H1 (cell line): ENCODE data around the gene LEKR1. TPM values are rescaled to one million over a fixed set of nuclear protein-coding genes. Genes with fewer than 3 reads are reported as not detected.

Experiments
- CTCF ChIA-PET: fragments of 300-600 bp; sonication (Branson Sonifier 250); formaldehyde crosslinking; loops from one replicate; lab custom pipeline; 2021; ENCODE audit not compliant: partially characterized antibody; lab: Charles Lee
- POLR2A ChIA-PET: fragments of 300-600 bp; sonication (Branson Sonifier 250); formaldehyde crosslinking; loops from one replicate; lab custom pipeline; 2021; ENCODE audit warnings: inconsistent platforms; ENCODE audit not compliant: partially characterized antibody; lab: Charles Lee
- DNase-seq, 2 experiments: peaks; one replicate each; pipeline versions ENCODE4 v3.0.0 to v3.0.0-alpha.2; 2010 to 2022; ENCODE audit warnings: low spot score in 2 of 2, low read depth in 1 of 2, mixed read lengths in 1 of 2
- FAIRE-seq: peaks from 2 replicates; lab custom pipeline; 2011; peaks lifted over from hg19 to GRCh38; lab: Jason Lieb, UNC
- H2AFZ ChIP-seq: 2 replicates; pipeline ENCODE4 v1.8.1; 2012; ENCODE audit warnings: low read length, inconsistent platforms
- H2AK5ac ChIP-seq: 2 replicates; pipeline ENCODE4 v1.6.1; 2013; ENCODE audit warnings: low read depth, low read length
- H2BK120ac ChIP-seq: replicated peaks from 2 replicates; pipeline ENCODE3; 2013; ENCODE audit warnings: low read depth, low read length, inconsistent platforms
- H2BK12ac ChIP-seq: 2 replicates; pipeline ENCODE4 v1.6.1; 2013; ENCODE audit warnings: low read depth, low read length
- H2BK15ac ChIP-seq: 2 replicates; pipeline ENCODE4 v1.6.1; 2013; ENCODE audit warnings: low read length
- H2BK20ac ChIP-seq: 2 replicates; pipeline ENCODE4 v1.6.1; 2013; ENCODE audit warnings: low read length
- H2BK5ac ChIP-seq: 2 replicates; pipeline ENCODE4 v1.6.1; 2013; ENCODE audit warnings: low read depth, low read length
- H3K14ac ChIP-seq: 2 replicates; pipeline ENCODE4 v1.6.1; 2013; ENCODE audit warnings: inconsistent platforms; ENCODE audit not compliant: insufficient read length
- H3K18ac ChIP-seq: 2 replicates; pipeline ENCODE4 v1.6.1; 2013; ENCODE audit warnings: low read length; ENCODE audit errors: extremely low read depth
- H3K23ac ChIP-seq: 2 replicates; pipeline ENCODE4 v1.6.1; 2013; ENCODE audit warnings: inconsistent platforms; ENCODE audit not compliant: insufficient read length
- H3K23me2 ChIP-seq: 2 replicates; pipeline ENCODE4 v1.6.1; 2013; ENCODE audit warnings: low read depth, low read length
- H3K27ac ChIP-seq: 2 replicates; pipeline ENCODE4 v1.6.1; 2011; ENCODE audit warnings: low read depth, low read length, inconsistent platforms
- H3K27me3 ChIP-seq, 4 experiments: replicated peaks in 1 of 4; 1 replicate in 1 of 4; 2 replicates in 3 of 4; pipeline versions ENCODE4 v1.6.1 to v1.8.1; 2011 to 2013; ENCODE audit warnings: low read length in 3 of 4, mild to moderate bottlenecking in 3 of 4, inconsistent platforms in 2 of 4, mixed read lengths in 2 of 4, moderate library complexity in 1 of 4; ENCODE audit not compliant: control insufficient read depth in 3 of 4, insufficient read depth in 3 of 4; ENCODE audit errors: extremely low read depth in 1 of 4
- H3K36me3 ChIP-seq, 4 experiments: 2 replicates each; pipeline versions ENCODE4 v1.6.1 to v1.8.1; 2011 to 2013; ENCODE audit warnings: mild to moderate bottlenecking in 4 of 4, low read length in 3 of 4, moderate library complexity in 2 of 4, control low read depth in 1 of 4, inconsistent platforms in 1 of 4; ENCODE audit not compliant: insufficient read depth in 4 of 4, control insufficient read depth in 2 of 4
- H3K4ac ChIP-seq: replicated peaks from 2 replicates; pipeline ENCODE3; 2013; ENCODE audit warnings: low read length, low read depth, mixed read lengths, inconsistent platforms; ENCODE audit not compliant: insufficient read length
- H3K4me1 ChIP-seq, 4 experiments: replicated peaks in 1 of 4; 1 replicate in 1 of 4; 2 replicates in 3 of 4; pipeline versions ENCODE4 v1.6.1 to v1.8.1; 2011 to 2013; ENCODE audit warnings: low read length in 3 of 4, inconsistent platforms in 2 of 4, mixed read lengths in 1 of 4; ENCODE audit not compliant: insufficient read depth in 4 of 4, control insufficient read depth in 3 of 4
- H3K4me2 ChIP-seq, 2 experiments: 2 replicates each; pipeline versions ENCODE4 v1.6.1 to v1.8.1; 2011 to 2013; ENCODE audit warnings: low read depth in 2 of 2, low read length in 2 of 2, control low read depth in 1 of 2, inconsistent platforms in 1 of 2, mild to moderate bottlenecking in 1 of 2; ENCODE audit not compliant: insufficient read depth in 1 of 2
- H3K4me3 ChIP-seq, 4 experiments: fragments of 200-600, 300-600 bp in 1 of 4; sonication (generic), shearing (Covaris generic), sonication (Bioruptor Twin) in 1 of 4; 2 replicates each; pipeline versions ENCODE4 v1.5.1 to v1.8.1; 2011 to 2016; ENCODE audit warnings: low read length in 4 of 4, low read depth in 3 of 4, control low read depth in 2 of 4, inconsistent platforms in 2 of 4, mild to moderate bottlenecking in 2 of 4, mixed read lengths in 1 of 4, moderate library complexity in 1 of 4; ENCODE audit not compliant: insufficient read depth in 2 of 4; ENCODE audit errors: extremely low read depth in 1 of 4
- H3K56ac ChIP-seq: replicated peaks from 2 replicates; pipeline ENCODE3; 2013; ENCODE audit warnings: low read depth, mild to moderate bottlenecking, mixed read lengths, low read length, inconsistent platforms; ENCODE audit not compliant: insufficient read length
- H3K79me1 ChIP-seq: 2 replicates; pipeline ENCODE4 v1.6.1; 2013; ENCODE audit warnings: low read depth, low read length, control low read depth
- H3K79me2 ChIP-seq, 2 experiments: 2 replicates each; pipeline versions ENCODE4 v1.6.1 to v1.8.1; 2012 to 2013; ENCODE audit warnings: low read length in 2 of 2, mild to moderate bottlenecking in 2 of 2, inconsistent platforms in 1 of 2; ENCODE audit not compliant: insufficient read depth in 2 of 2, control insufficient read depth in 1 of 2
- H3K9ac ChIP-seq, 4 experiments: replicated peaks in 1 of 4; 1 replicate in 1 of 4; 2 replicates in 3 of 4; pipeline versions ENCODE4 v1.6.1 to v1.8.1; 2011 to 2013; ENCODE audit warnings: low read depth in 3 of 4, low read length in 3 of 4, control low read depth in 2 of 4, mild to moderate bottlenecking in 2 of 4, moderate library complexity in 2 of 4, inconsistent platforms in 1 of 4; ENCODE audit errors: extremely low read depth in 1 of 4
- H3K9me3 ChIP-seq, 2 experiments: 2 replicates each; pipeline versions ENCODE4 v1.6.1 to v1.8.1; 2012 to 2013; ENCODE audit warnings: mild to moderate bottlenecking in 2 of 2, moderate library complexity in 2 of 2, control low read depth in 1 of 2, inconsistent platforms in 1 of 2, low read depth in 1 of 2, low read length in 1 of 2, mixed read lengths in 1 of 2; ENCODE audit not compliant: insufficient read depth in 2 of 2
- H4K20me1 ChIP-seq, 2 experiments: replicated peaks in 1 of 2; 2 replicates each; pipeline versions ENCODE3 to v1.8.1; 2011 to 2013; ENCODE audit warnings: inconsistent platforms in 2 of 2, low read length in 2 of 2, mild to moderate bottlenecking in 1 of 2; ENCODE audit not compliant: insufficient read depth in 2 of 2, control insufficient read depth in 1 of 2
- H4K5ac ChIP-seq: 2 replicates; pipeline ENCODE4 v1.6.1; 2013; ENCODE audit warnings: low read length, low read depth, mixed read lengths, inconsistent platforms; ENCODE audit not compliant: insufficient read length
- H4K8ac ChIP-seq: 2 replicates; pipeline ENCODE4 v1.8.0; 2013; ENCODE audit warnings: mild to moderate bottlenecking, moderate library complexity, low read length, inconsistent platforms; ENCODE audit not compliant: insufficient read depth; ENCODE audit errors: extremely low read depth
- H4K91ac ChIP-seq: replicated peaks from 2 replicates; pipeline ENCODE3; 2013; ENCODE audit warnings: low read length, mixed read lengths, inconsistent platforms; ENCODE audit not compliant: insufficient read length
- BCL11A ChIP-seq, 2 experiments: IDR thresholded peaks; one replicate each; pipeline ENCODE4 v1.6.1; 2011; ENCODE audit warnings: low read depth in 2 of 2, low read length in 2 of 2, mild to moderate bottlenecking in 2 of 2
- CBX5 ChIP-seq: fragments of 300-800, 300-1000 bp; sonication (generic); IDR thresholded peaks from 2 replicates; pipeline ENCODE4 v1.7.1; 2016; ENCODE audit warnings: antibody characterized with exemption, low read length, low read depth
- CBX8 ChIP-seq: fragments of 300-800, 300-1000 bp; sonication (generic); IDR thresholded peaks from 2 replicates; pipeline ENCODE4 v1.7.1; 2016; ENCODE audit warnings: low read depth, low read length, borderline replicate concordance
- CHD1 ChIP-seq: IDR thresholded peaks from 2 replicates; pipeline ENCODE4 v1.6.1; 2012; ENCODE audit warnings: low read depth, low read length, improper control_type of control experiment
- HDAC2 ChIP-seq, 2 experiments: fragments of 300-600 bp in 1 of 2; sonication (generic) in 1 of 2; IDR thresholded peaks; 2 replicates each; pipeline ENCODE4 v1.6.1; 2011 to 2012; ENCODE audit warnings: low read depth in 2 of 2, low read length in 2 of 2, mild to moderate bottlenecking in 2 of 2, moderate library complexity in 2 of 2, borderline replicate concordance in 1 of 2, inconsistent platforms in 1 of 2
- HDAC6 ChIP-seq: IDR thresholded peaks from one replicate; pipeline ENCODE4 v1.7.1; 2012; ENCODE audit warnings: low read depth, mild to moderate bottlenecking, inconsistent platforms, low read length, moderate library complexity
- JUN ChIP-seq: IDR thresholded peaks from 2 replicates; pipeline ENCODE4 v1.6.1; 2011; ENCODE audit warnings: low read depth, mild to moderate bottlenecking, improper control_type of control experiment, low read length
- POU5F1 ChIP-seq: IDR thresholded peaks from 2 replicates; pipeline ENCODE4 v1.6.1; 2011; ENCODE audit warnings: low read depth, mild to moderate bottlenecking, low read length, moderate library complexity
- RBBP5 ChIP-seq: IDR thresholded peaks from 2 replicates; pipeline ENCODE4 v1.7.1; 2012; ENCODE audit warnings: low read depth, mild to moderate bottlenecking, inconsistent platforms, low read length, moderate library complexity, borderline replicate concordance
- RNF2 ChIP-seq: fragments of 200-900, 300-1000 bp; sonication (generic); IDR thresholded peaks from 2 replicates; pipeline ENCODE4 v1.7.1; 2016; ENCODE audit warnings: borderline replicate concordance, low read depth, mild to moderate bottlenecking, antibody characterized with exemption, low read length; ENCODE audit not compliant: poor library complexity, severe bottlenecking; ENCODE audit errors: missing control alignments
- SIRT6 ChIP-seq: IDR thresholded peaks from one replicate; pipeline ENCODE4 v1.7.1; 2012; ENCODE audit warnings: low read length, inconsistent platforms
- SP4 ChIP-seq: IDR thresholded peaks from 2 replicates; pipeline ENCODE4 v1.6.1; 2012; ENCODE audit warnings: low read length, inconsistent platforms
- ZNF274 ChIP-seq: IDR thresholded peaks from 2 replicates; pipeline ENCODE4 v1.7.0; 2012; ENCODE audit warnings: low read length, borderline replicate concordance; ENCODE audit errors: extremely low read depth
- WGBS, 2 experiments: shearing (Covaris generic) in 1 of 2; methylation state at CpG; one replicate each; pipeline versions ENCODE4 v1.1.6 to v1.1.7; 2013 to 2015; ENCODE audit warnings: low lambda C conversion rate in 2 of 2, mixed read lengths in 2 of 2, inconsistent platforms in 1 of 2, low coverage in 1 of 2, missing lambda C conversion rate in 1 of 2; ENCODE audit not compliant: insufficient replicate concordance in 2 of 2, insufficient coverage in 1 of 2, insufficient read length in 1 of 2; ENCODE audit errors: extremely low coverage in 1 of 2, missing lambda C conversion rate in 1 of 2; 5-methylcytosine and 5-hydroxymethylcytosine counted together
- polyA plus RNA-seq, 7 experiments: library from polyadenylated mRNA; depleted of rRNA in 3 of 7; stranded (reverse) in 5 of 7; unstranded in 2 of 7; fragments of >200 nt in 5 of 7; fragments of 200-250 nt in 2 of 7; gene quantifications; 1 replicate in 5 of 7; 2 replicates in 1 of 7; 4 replicates in 1 of 7; pipeline versions ENCODE4 v1.2.1 to v1.2.3, GENCODE V29; 2011 to 2013; ENCODE audit warnings: missing spikeins in 2 of 7, mixed read lengths in 2 of 7
- total RNA-seq: library from RNA; stranded (reverse); fragmentation: NEBNext Ultra II Directional; extraction: Animal tissue kit (Norgen Biotek cat#: 25700); gene quantifications from 2 replicates; pipeline ENCODE4 v1.2.1, GENCODE V29; 2021
- TF ChIP-seq, protein P1 (sequence below): IDR thresholded peaks from 2 replicates; pipeline ENCODE4 v1.6.1; 2011; ENCODE audit warnings: low read depth, mild to moderate bottlenecking, low read length; ENCODE audit not compliant: insufficient read depth

Gene LEKR1
- total and polyA plus RNA-seq, 2 of the 8 experiments (the other 6 are each of a cell fraction or from before 2014, with no cell fraction given), result 0.08 TPM; not detected in 1

- no peaks in the 10 kb centered on the region for H3K27me3 ChIP-seq
- H4K20me1 ChIP-seq, result no peaks in the 10 kb centered on the region
- DNase-seq (no peak), FAIRE-seq (no peak)
- no peak overlapping the region for H3K23ac ChIP-seq
- POLR2A ChIA-PET, result no interaction called here
- H2BK5ac ChIP-seq, result no peak overlapping the region
- H3K56ac ChIP-seq, result no peak overlapping the region
- no peak overlapping the region for H2AFZ ChIP-seq
- H4K91ac ChIP-seq, result no peak overlapping the region
- H3K23me2 ChIP-seq, result no peaks in the 10 kb centered on the region
- H3K27ac ChIP-seq, result no peak overlapping the region
- H3K4me3 ChIP-seq, result no peak overlapping the region
- no peak overlapping the region for H3K4me2 ChIP-seq
- CTCF ChIA-PET, result interaction anchor here (1.2 kb wide), 1 partner anchor 44 kb away, joined by 4 read pairs; no protein-coding TSS in a partner anchor
- no peaks in the 10 kb centered on the region for H3K36me3 ChIP-seq
- WGBS, 2 experiments, result 85% methylated on average over 4 of the region's 4 CpGs; no CpG with 5 or more reads in 1 of the 2 experiments
- H2BK15ac ChIP-seq, result no peak overlapping the region
- H3K4ac ChIP-seq, result no peak overlapping the region
- H3K18ac ChIP-seq, result no peak overlapping the region
- no peak overlapping the region for H4K8ac ChIP-seq
- no peak overlapping the region for H3K9ac ChIP-seq
- no peaks in the 10 kb centered on the region for H3K9me3 ChIP-seq
- H2BK20ac ChIP-seq, result no peak overlapping the region
- no peak overlapping the region for H2BK12ac ChIP-seq
- H3K79me1 ChIP-seq, result no peaks in the 10 kb centered on the region
- no peak overlapping the region for H2AK5ac ChIP-seq
- no peak overlapping the region for H2BK120ac ChIP-seq
- no peak overlapping the region for H4K5ac ChIP-seq
- H3K79me2 ChIP-seq, result no peaks in the 10 kb centered on the region
- no peaks in the 10 kb centered on the region for H3K4me1 ChIP-seq
- no peak overlapping the region for H3K14ac ChIP-seq
- TF ChIP-seq RBBP5 (no peak), SP4 (no peak), CHD1 (no peak), HDAC6 (no peak), POU5F1 (no peak), ZNF274 (no peak), HDAC2 (IDR thresholded peaks at IDR 0.05; ENCODE audit: borderline replicate concordance in 1 of 2, low read depth in 2 of 2, low read length in 2 of 2) (no peak), CBX8 (no peak), BCL11A (IDR thresholded peaks at IDR 0.05; ENCODE audit: low read depth in 2 of 2, low read length in 2 of 2) (no peak), SIRT6 (no peak), JUN (no peak), RNF2 (no peak), CBX5 (no peak)
- TF ChIP-seq, protein P1, sequence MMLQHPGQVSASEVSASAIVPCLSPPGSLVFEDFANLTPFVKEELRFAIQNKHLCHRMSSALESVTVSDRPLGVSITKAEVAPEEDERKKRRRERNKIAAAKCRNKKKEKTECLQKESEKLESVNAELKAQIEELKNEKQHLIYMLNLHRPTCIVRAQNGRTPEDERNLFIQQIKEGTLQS, result no peak
These were observed 204.6 kb downstream of the LEKR1 start for GRCh38 chr3:157030712-157031111.
